NCI-H1417 (cell line): ENCODE data around the gene USH2A.
A peak's percentile ranks its signal among the peaks of the same experiment; 100 is the strongest.
"Not testable (repeated sequence)": the region's sequence is repeated elsewhere in the genome, so short reads cannot be mapped to it uniquely, and the experiment has no call there.

Experiments
- DNase-seq, 3 experiments: peaks; one replicate each; lab custom pipeline; 2025; lab: John Stamatoyannopoulos, UW

Gene USH2A

DNA sequence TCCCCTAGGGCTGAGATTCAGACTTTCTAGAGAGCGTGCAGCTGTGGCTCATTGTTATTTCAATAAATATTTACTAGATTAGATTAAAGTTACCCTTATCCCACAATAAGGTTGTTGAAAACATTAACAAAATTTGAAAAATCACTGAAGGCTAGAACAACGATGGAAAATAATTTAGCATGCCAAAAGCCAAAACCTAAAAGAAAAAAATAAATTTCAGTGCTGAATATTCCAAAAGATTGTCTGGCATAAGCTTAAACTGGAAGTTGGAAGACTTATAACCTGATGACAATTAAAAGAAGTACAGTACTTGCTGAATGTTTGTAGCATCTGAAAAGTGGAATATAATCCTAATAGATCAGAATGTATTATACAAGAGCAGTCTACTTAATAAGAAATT is 221.3 kb downstream of the USH2A start:
- DNase-seq: no peak

DNA sequence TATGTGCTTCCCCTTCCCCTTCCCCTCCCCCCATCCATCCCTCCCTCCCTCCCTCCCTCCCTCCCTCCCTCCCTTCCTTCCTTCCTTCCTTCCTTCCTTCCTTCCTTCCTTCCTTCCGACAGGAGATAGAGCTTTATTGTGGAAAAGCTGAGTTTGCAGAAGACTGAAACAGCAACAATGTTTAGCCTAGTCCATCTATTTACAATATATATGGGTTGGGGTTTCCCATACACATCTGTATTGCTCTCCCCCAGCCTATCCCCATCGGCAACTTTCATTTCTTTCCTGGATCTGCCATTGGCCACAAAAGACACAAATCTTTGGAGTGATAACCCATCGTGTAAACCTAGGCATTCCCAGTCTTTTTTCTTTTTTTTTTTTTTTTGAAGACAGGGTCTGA is 222.3 kb downstream of the USH2A start:
- DNase-seq: no peak

DNA sequence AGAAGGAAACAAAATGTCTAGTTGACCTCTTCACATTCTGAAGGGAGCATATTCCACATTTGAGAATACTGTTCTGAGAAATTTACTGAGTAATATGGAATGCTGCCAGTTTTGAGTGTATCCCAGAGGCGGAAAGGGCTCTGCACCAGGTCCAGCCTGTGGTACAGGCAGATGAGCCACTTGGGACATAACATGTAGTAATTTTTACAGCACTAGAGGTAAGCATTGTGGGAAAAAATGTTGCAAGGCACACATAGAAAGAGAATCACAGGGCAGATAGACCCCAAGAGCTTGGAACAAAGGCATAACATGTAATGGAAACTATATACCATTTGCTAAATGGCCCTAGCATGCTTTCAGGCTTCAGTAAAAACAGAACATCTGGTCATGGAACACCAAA is 228.5 kb downstream of the USH2A start:
- no peak for DNase-seq

DNA sequence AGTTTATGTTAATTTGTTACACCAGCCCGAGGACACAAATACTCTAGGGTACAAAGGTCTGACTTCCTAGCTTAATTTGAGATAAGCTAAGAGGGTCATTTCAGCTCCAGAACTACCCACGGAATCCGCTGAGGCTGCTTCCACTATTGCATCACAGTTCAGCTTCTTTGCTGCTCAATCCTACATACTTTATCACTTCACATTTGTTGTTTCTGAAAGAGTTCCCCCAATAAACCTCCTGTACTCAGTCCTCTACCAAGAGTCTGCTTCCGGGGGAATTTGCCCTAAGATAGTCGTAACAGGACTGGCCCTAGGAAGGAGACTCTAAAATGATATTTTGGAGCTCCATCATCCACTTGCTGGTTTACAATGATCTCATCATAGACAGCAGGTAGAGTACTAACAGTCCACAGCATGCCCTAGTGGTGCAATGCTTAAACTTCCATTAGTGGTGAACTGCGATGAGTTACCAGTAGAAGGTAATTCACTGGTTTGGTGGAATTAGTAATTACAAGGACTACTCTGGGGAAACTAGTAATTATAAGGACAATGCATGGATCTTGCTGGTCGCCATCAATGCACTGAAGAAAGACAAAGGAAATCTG is 229.3 kb downstream of the USH2A start:
- DNase-seq: peak in 2 of 3 experiments; percentile 10 to 58

DNA sequence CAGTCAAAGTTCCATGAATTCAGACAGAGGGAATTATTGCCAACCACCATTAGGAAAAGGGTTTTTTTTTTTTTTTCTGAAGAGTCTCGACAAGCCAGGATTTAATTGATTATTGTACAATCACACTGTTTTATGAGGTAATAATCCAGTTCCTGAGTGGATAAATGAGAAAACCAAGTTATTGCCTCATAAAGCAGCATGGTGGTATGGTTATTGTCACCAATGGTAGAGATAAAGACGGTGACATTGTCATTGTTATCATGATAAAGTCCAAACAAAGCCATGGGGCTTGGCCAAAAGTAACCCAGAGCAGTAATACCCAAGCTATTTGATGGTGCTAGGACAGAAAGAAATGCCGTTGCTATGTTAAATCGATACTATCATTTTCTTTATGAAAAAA is 232.8 kb downstream of the USH2A start:
- DNase-seq: no peak

DNA sequence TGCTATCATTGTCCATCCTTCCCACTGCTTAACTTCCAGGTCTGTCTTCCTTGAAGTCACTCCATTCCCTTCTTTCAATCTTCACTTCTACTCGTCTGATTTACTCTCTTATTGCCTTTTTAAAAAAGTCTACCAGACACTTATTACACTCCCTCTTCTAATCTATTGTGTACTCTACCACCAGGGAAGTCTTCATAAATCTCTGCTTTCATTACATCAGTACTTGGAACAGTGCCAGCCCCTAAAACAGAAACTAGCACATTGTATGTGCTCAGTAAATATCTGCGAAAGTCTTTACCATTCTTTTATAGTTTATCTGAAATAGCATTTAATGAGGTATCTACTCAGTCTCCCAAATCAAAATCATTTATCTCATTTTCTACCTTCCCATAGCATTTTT is 236.4 kb downstream of the USH2A start:
- DNase-seq: peak; percentile 11 to 68 (median 14)

DNA sequence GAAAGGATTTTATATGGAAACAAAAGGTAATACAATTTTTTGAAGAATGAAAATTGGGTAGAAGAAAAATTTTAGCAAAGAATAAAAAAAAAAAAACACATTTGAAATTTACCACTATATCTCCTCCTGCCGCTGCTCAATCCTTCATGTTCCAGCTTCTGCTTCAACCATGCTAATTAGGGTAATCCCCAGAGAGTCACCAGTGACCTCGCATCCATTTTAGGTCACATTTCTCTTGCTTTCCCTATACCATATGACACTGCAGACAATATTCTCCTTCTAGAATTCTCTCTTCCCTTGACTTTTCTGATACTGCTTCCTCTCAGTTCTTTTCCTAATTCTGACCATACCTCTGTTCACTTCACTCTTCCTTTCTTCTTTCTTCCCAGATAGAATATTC is 237.1 kb downstream of the USH2A start:
- DNase-seq: peak in 1 of 3 experiments; percentile 22

DNA sequence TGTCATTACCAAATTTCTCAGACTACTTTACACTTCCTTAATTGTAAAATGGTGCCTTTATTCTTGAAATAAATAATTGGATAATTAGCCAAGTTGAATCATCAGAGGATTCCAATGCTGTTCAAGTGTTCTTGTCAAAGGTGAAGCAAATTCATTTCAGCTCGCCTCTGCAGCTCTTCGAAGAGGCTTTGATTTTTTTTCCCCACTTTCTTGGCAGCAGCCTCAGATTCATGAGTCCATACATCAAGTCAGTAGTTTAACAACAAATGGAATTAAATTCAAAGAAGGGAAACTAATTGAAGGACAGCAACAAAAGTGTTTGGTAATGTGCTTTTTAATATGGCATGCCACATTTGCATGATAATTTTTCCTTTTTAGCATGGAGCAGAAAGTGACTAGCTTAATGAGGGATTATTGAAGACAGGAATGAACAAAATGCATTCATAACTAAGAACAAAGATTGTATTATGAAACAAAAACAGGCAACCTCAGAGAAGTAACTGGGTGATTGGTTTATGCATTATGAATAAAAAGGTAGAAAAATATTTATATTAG is 239.0 kb downstream of the USH2A start:
- DNase-seq: peak in 1 of 3 experiments; percentile 56

DNA sequence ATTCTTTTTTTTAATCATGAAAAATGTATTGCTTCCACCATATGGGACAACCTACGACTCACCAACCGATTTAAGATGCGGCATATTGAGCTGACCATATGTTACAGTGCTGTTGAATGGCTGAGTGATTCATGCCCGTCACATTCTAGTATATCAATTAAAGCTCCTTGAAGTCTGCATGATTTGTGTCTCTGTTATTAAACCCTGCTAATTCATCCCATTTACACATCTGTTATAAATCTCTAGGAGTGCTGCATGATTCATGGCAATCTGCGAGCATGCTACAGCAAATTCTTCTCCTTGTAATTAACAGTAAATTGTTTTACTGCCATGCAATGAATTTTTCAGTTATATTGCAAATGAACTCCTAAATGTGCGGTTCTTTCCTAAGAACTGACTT is 239.8 kb downstream of the USH2A start:
- peak in 2 of 3 experiments; percentile 37 to 82 for DNase-seq

DNA sequence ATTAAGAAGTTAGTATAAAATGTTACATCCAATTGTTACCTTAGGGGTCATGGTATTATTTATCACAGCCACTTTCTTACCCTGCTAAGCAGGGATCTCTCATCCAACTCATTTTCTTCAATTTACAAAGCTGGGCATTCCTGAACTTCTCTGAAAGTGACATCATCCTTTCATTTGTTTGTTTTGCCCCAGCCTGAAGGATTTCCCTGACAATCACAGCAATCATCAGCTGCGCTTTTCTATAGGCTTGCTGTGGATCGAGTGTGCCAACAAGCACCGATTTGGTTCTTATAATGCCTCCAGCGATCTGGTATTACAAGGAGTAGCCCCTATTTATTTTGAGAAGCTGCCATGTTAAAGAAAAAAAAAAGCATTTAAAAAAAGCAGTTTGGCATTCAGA is 240.2 kb downstream of the USH2A start:
- DNase-seq: peak in 2 of 3 experiments; percentile 40 to 79

DNA sequence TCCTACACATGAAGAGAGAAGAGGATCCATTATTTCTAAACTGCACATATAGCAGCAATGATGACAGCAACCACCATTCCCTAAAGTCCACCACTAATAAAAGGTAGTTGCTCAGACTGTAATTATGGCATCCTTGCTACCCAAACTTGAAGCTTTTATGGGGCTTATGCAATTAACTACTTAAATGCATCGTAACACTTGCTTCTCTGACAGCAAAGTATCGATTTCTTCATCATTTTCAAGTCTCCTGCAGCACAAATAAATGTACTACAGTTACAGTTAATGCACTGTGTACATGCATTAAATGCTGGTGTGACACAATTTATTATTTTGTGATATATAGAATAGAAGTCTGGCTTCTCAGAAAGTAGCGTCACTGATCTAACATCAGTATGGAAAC is 241.7 kb downstream of the USH2A start:
- DNase-seq: peak in 1 of 3 experiments; percentile 50

DNA sequence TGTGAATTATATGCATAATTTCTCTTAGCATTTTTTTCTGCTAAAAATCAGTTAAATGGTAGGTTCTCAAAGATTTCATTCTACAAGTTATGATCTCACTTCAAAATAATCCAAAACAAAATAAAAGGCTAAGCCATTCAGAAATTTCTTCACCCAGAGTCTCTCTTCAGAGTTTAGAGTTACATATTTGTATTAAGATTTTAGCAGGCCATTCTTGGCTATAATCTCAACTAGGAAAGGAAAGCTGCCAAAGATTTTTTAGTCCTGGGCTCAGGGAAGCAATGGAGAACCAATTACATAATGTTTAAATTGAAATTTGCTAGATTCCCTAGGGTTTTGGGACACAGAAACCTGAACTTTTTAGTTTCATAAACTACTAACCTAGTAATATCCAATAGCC is 245.0 kb downstream of the USH2A start:
- no peak for DNase-seq

DNA sequence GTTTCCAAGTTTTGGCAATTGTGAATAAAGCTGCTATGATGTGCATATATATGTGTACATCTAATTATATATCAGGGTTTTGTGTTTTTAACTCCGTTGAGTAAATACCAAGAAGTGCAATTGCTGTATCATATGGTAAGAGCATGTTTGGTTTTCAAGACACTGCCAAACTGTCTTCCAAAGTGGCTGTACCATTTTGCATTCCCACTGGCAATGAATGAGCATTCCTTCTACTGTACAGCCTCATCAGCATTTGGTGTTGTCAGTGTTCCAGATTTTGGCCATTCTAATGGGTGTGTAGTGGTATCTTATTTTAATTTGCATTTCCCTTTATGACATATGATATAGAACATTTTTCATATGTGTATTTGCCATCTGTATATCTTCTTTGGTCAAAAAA is 246.3 kb downstream of the USH2A start:
- no peak for DNase-seq

DNA sequence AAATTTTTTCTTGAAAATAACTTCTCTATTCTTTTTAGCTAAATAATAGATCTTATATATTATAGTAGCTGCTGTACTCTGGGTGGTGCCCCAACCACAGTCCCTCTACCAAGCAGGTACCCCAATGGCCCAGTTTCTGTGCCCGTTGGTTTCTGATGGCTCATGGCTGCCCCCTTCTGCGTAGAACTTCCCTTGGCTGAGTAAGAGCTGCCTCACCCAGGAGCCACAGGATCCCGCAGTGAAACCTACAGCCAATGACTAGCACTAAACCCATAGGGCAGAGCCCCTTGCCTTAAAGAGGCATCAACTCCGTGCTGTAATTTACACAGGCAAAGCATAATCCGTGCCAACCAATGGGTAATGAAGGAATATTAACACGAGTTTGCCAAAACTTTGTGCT is 247.5 kb downstream of the USH2A start:
- DNase-seq: no peak

DNA sequence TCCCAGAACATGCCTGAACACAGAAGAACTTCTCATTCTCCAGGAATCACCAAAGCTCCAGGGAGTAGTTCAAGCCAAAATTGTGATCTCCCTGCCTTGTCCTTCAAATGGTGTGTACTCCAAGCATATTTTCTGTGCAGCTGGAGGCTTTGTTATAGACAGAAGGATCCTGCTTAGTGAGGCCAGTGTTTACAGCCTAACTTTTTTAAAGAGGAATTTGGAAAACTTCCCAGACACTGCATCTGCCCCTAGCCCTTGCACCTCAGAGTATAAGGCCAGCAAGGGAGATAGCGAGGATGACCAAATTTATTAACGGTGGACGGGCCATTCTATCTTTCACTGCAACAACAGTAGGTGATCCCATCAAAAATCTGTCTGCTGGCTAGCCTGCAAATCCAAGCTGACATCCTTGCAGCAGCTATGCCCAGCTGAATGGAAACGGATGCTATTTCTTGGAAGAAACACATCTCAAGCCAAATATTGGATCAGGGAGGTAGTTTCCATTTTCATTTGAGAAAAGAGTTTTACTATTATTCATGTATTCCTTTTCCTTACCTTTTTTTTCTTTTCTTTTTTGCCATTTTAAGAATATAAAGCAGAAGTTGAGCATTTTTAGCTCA is 249.8 kb downstream of the USH2A start:
- DNase-seq: no peak

DNA sequence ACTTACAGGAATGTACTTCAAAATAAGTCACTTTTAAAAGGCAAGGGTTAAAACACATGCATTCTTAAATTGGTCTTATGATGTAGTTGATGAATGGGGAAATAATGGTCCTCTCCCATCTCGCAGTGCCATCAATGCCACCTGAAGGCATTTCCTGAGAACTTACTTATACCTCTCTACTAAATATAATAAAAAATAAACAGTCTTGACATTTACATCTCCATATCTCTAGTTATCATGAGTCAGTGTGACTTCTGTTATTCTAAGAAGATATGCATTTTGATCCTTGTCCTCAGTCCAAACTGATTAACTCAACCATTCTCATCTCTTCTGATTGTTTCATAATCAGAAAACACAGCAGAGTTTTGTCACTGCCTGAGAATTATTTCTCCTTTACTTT is 253.9 kb downstream of the USH2A start:
- no peak for DNase-seq

DNA sequence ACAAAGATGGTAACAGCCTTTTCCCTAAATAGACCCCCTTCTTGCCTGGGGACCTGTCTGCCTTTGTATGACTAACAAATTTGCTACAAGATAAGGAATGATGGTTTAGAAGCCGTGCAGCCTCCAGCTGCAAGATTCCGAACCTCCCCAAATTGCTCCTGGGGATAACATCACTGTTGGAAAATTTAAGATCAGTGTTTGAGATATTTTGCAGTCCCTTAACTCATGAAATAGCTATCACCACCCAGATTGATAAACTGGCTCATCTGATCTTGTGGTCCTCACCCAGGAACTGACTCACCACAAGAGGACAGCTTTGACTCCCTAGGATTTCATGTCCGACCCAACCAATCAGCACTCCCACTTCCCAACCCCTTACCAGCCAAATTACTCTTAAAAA is 254.7 kb downstream of the USH2A start:
- DNase-seq: no peak

DNA sequence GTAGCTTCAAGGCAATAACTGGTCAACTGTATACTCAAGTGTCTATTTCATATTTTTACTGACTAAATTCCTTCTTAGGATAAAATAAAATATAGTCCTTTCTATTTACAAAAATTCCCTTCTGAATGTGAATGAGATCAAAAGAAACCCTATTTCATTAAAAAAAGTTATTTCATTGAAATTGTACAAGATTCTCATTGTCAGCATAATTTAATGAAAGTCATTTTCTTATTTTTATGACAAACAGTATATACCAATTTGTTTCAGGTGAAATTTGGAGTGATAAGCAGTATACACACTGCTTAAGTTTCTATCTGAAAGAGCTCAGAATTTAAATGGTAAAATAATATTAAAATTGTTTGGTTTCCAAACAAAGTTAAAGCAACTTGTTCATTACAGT is 269.2 kb downstream of the USH2A start:
- DNase-seq: no peak

DNA sequence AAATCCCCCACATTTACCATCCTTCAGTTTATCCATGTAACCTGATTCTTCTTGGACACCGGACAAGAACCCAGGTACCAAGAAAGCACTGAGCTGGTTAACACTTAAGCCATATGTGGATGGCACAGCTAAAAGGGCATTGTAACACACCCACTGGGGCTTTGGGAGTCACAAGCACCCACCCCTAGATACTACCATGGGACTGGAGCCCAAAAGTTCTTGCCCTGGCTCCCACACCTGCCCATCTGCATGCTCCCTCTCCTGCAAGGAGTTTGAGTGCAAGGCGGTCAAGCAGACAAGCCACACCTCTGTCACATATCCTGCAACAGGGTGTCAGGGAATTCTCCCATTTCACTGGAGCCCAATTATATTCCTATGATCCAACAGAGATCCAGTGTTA is 270.1 kb downstream of the USH2A start:
- DNase-seq: no peak

DNA sequence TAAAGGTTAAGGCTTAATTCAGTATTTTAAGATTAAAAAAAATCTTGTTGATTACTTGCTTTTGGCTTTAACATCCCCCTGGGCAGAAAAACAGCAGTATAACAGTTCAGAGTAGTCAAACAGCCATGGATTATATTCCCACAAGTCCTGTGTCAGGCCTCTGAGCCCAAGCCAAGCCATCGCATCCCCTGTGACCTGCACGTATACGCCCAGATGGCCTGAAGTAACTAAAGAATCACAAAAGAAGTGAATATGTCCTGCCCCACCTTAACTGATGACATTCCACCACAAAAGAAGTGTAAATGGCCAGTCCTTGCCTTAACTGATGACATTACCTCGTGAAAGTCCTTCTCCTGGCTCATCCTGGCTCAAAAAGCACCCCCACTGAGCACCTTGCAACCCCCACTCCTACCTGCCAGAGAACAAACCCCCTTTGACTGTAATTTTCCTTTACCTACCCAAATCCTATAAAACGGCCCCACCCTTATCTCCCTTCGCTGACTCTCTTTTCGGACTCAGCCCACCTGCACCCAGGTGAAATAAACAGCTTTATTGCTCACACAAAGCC is 277.7 kb downstream of the USH2A start:
- DNase-seq: not testable (repeated sequence)

DNA sequence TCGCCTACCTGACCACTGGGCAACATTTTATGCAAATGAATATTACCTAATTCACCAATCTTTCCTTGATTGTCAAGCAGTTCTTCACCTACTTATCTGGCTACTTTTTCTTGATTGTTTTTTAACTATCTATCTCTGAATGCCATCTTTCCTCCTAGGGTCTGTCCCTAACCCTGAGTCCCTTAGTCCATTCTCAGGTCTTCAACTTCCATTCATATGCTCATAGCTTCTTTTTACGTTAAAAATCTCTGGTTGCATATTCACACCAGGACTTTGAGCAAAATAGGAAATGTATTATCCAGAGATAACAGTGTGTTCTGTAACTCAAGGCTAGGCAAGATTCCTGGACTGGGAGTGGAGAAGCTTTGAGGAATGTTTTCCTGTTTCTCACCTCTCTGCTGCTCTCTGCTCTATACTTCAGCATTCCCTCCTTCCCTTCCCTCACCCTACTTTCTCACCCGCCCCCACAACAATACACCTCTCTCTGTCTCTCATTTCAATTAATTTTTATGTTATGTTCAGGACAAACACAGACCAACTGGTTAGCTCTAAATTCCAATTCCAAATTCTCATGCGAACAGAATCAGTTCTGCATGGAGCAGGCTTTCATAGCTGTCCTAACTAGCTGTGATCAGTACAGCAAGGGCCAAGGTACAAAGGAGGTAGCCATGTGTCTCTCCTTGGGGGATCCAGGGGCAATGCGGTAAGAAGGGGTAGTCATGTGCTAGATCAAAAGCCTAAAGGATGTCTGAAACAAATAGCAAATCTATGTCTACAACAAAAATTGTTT is 278.4 kb downstream of the USH2A start:
- DNase-seq: no peak

DNA sequence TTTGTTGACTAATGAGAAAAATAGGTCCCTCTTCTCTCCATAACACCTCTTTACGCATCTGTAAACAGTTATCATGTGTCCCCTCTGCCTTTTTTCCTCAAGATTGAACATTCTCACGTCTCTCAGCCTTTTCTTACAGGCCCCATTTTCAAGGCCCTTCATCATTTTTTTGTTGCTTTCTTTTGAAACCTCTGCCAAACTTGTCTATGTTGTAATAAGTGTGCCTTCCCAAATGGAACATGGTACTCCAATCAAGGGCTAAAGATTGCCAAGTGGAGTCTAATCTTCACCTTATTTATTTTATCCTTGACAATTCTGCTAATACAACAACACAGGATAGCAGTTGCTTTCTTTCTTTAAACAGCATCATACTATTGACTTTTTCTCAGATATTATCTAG is 280.3 kb downstream of the USH2A start:
- no peak for DNase-seq
